Measurements from ENCODE around the gene PIRT.
"Not testable (repeated sequence)": the region's sequence is repeated elsewhere in the genome, so short reads cannot be mapped to it uniquely, and the experiment has no call there.

The PIRT gene

GRCh38 chr17:10837921-10838320, at the start of gene PIRT:
PIRT (minus strand) TSS chr17:10838087; CDS start chr17:10825645, 12,442 bp downstream.
- DNase-seq: no peak

GRCh38 chr17:10881959-10882358, 44.1 kb upstream of the PIRT start:
- no peak for DNase-seq

GRCh38 chr17:10879190-10879836, 41.4 kb upstream of the PIRT start:
- peak; percentile 9 for DNase-seq

GRCh38 chr17:10875984-10876555, 38.2 kb upstream of the PIRT start:
- DNase-seq: no peak

GRCh38 chr17:10875430-10875851, 37.6 kb upstream of the PIRT start:
- no peak for DNase-seq

- DNase-seq: no peak
Measured at GRCh38 chr17:10871914-10872313, 34.0 kb upstream of the PIRT start.

GRCh38 chr17:10870336-10871050, 32.6 kb upstream of the PIRT start:
- no peak for DNase-seq

- not testable (repeated sequence) for DNase-seq
Measured at GRCh38 chr17:10868744-10869143, 30.9 kb upstream of the PIRT start.

- DNase-seq: no peak
Measured at GRCh38 chr17:10859051-10859450, 21.2 kb upstream of the PIRT start.

GRCh38 chr17:10857976-10858375, 20.1 kb upstream of the PIRT start:
- DNase-seq: no peak

- DNase-seq: not testable (repeated sequence)
Measured at GRCh38 chr17:10846636-10847035, 8.7 kb upstream of the PIRT start.

GRCh38 chr17:10845388-10845751, 7.5 kb upstream of the PIRT start:
- no peak for DNase-seq

- DNase-seq: peak; percentile 45
Measured at GRCh38 chr17:10844621-10845387, 6.9 kb upstream of the PIRT start.

- DNase-seq: no peak
Measured at GRCh38 chr17:10843811-10844210, 5.9 kb upstream of the PIRT start.

GRCh38 chr17:10842658-10843057, 4.8 kb upstream of the PIRT start:
- no peak for DNase-seq

- DNase-seq: no peak
Measured at GRCh38 chr17:10838682-10839081, 795 bp upstream of the PIRT start.

- DNase-seq: no peak
Measured at GRCh38 chr17:10836966-10837590, 809 bp downstream of the PIRT start.

- no peak for DNase-seq
Measured at GRCh38 chr17:10836145-10836544, 1.7 kb downstream of the PIRT start.

- no peak for DNase-seq
Measured at GRCh38 chr17:10831696-10832095, 6.2 kb downstream of the PIRT start.

GRCh38 chr17:10827898-10828552, 9.9 kb downstream of the PIRT start:
- no peak for DNase-seq

GRCh38 chr17:10824874-10825273, 13.0 kb downstream of the PIRT start:
- no peak for DNase-seq

- DNase-seq: no peak
Measured at GRCh38 chr17:10821770-10822169, 16.1 kb downstream of the PIRT start.

GRCh38 chr17:10821054-10821453, 16.8 kb downstream of the PIRT start:
- DNase-seq: no peak
